Renal cortical epithelial cell (primary cell): ENCODE results near the gene MYOF. TPM values are rescaled to one million over a fixed set of nuclear protein-coding genes. Genes with fewer than 3 reads are reported as not detected.
"Not testable (repeated sequence)": the region's sequence is repeated elsewhere in the genome, so short reads cannot be mapped to it uniquely, and the experiment has no call there.

ENCODE experiments used
- DNase-seq: peaks from one replicate; pipeline ENCODE4 v3.0.0-alpha.2; 2011; ENCODE audit warnings: low read depth
- total RNA-seq: library from RNA; depleted of rRNA; stranded (reverse); fragments of >200 nt; gene quantifications from 2 replicates; pipeline ENCODE4 v1.2.3, GENCODE V29; 2014

MYOF gene
- total RNA-seq, 1 donor from 2014 or later = 607 TPM

DNA sequence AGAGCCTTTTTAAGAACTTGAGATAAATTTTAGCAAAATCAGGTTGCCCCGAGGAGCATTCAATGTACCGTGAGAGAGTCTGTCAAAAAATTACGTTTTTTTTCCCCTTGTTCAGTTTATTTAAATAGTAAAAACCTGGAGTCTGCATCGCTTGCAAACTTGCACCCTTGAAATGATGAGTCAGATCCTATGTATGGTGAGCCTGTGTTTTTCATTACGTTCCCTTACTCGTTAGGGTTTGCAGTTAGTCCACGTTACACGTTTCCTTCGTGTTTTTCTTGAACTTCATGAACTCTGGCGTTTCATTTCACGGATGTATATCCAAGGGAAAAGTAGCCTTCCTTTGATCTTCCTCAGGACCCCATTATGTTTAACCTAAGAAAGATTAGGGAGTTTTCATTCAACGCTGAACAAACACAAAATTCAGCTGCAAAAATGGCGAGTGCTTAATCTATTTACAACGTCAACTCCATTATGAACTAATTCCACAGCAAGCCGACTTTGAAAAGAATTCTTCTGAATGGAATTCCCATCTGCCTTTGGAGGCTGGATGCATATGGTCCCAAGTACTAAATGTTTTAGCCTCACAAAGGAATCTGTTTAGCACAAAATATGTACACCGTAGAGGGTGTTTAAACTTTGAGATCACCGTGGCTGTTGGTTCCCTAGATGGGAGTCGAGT lies 182.4 kb downstream of the MYOF start:
- DNase-seq = no peak

DNA sequence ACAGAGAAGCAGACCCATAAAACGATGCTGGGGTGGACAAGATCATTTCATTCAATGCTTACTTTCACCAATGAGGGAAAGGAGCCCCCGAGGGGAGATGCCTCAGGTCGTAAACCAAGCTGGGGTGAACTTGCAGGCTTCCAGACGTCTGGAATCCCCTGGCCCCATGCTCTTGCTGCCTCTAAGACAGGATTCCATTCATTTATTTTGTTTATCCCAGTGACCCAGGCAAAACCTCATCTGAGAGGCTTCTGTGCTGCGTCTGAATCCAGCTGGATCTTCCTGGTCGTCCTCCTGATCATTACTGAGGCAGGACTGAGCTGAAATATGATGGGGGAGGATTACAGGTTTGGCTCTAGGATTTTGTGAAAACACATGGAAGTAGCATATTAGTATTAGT lies 182.9 kb downstream of the MYOF start:
- no peak for DNase-seq

DNA sequence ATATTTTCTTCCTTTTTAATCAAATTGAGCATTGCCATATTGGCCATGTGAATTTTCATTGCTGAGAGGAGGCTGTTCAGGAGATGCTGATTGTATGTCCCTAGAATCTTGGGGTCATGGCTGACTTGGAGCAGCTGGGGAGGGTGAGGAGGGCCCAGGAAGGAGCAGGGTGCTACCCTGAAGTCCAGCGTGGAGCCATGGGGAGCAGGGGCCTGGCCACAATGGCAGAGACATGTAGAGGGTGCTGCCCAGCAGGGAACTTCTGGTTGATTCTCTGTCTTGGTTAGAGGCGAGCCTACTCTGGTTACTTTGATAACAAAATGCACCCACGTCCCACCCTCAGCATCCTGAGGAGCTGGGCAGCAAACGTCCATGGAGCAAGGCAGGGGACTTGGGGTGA lies 186.0 kb downstream of the MYOF start:
- no peak for DNase-seq

DNA sequence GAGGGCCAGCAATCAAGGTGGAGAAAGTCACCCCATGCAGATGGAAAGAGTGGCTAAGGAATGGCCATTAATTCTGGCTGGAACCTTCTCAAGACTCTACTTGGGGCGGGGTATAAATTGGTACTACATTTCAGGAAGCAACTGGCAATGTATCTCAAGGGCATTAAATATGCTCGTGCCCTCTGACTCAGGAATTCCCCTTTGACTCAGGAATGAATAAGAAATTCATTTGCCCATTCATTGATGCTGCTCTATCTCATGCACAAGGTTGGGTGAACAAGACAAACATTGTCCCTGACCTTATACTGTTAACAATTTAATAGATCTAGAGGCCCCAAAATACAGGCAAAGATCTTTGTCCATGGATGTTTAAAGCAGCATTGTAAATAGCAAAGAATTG lies 188.1 kb downstream of the MYOF start:
- DNase-seq = peak; percentile 54

- DNase-seq = no peak
Measured at GRCh38 chr10:93290661-93291354, 191.3 kb downstream of the MYOF start.

DNA sequence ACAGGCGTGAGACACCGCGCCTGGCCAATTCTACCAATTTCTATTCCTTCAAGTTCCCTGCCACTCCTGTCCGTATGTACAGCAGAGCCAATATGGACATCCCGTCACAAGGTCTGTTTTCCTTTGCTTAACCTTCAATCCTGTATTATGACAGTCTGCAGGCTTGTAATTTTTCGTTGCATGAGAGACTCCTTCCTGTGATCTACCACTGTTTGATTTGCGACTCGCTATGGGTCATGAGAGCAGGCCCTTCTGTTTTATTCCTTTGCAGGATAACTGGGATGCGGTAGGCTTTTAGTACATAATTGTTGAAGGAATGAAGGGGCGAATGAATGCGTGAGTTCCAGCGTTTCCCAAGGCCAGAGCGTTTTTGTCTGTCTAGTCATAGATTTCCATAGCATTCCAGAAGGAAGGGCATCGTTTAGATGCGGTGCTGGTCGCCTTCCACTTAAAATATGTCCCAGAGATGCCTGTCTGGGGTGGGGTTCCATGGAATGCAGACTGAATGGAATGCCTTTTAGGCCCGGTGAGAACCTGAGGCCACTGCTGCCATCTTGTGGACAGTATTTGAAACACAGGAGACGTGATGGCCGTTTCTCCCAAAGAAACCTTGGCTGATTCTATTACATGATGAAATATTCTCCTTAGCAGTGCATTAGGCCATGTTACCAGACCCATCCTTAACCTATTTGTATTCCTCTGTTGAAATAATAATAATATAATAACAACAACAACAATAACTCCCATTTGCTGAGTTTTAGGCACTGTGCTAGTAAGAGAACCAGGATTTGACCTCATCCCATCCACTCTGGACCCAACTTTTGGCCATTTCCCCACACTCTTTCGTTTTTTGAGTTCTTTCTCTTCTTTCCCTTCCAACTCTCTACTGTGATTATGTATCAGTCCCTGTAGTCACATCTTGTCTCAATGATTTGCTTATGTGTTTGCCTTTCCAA lies 193.2 kb downstream of the MYOF start:
- peak; percentile 89 for DNase-seq

DNA sequence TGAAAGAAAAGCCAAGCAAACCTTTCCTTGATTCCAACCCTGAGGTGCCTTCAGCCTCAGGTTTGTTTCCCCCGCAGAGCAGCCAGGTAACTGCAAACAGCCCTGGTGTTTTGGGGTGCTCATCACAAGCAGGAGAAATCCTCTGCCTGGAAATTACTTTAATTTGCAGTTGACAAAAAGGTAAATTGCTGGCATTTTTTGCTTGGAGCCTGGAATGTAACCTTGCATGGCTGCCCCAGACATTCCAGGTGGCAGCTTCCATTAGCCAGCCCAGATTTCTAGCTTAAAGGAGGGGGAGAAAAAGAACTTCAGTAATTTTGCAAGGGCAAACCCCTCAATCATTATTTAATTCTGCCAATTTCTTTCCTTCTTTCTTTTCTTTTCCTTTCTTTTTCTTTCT lies 194.4 kb downstream of the MYOF start:
- peak; percentile 28 for DNase-seq

GRCh38 chr10:93284246-93284645 lies 197.9 kb downstream of the MYOF start:
- DNase-seq = not testable (repeated sequence)

DNA sequence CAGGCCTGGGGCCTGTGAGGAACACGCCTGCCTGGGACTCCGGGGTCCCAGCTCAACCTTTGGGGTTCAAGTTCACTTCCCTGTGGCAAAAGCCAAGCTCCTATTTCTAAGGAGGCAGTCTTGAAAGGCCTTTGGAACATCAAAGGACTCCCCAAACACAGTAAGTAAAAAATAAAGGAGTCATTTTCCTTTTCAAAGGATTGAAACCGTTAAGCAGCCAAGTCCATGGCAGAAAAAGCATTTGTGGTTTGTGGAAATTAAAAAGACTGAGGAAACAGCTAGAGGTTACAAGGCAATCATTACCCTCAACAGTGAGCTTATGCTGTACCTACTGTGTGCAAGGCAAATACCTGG lies 200.8 kb downstream of the MYOF start:
- no peak for DNase-seq

DNA sequence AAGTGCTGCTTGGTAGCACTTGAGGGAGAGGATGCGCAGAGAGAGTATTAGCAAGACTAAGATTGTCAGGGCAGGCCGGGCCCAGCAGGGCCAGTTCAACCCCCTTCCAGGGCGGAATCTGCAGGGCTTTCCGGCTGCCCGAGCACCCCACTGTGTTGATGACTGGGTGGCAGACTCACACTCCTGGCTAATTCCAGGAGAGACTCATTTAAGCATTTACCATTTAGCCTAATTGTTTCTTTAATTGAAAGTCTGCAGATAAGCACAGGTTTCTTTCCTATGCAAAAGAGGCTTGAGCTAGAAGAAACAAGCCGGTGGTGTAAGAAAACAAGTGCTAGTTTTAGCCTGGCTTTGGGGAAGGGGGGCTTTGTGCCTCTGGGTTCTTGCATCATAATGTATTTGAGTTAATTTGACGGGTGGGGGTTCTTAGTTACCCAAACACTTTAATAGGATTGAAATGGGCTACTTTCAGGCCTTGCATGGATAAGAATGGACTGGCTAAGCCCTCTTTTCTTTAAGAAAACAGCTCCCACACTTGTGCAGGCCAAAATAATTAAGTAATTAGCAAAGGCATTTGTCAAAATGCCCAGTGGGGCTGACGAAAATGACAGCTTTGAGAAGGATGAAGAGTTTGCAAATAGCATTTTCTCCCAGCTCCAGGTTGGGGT lies 201.3 kb downstream of the MYOF start:
- no peak for DNase-seq

DNA sequence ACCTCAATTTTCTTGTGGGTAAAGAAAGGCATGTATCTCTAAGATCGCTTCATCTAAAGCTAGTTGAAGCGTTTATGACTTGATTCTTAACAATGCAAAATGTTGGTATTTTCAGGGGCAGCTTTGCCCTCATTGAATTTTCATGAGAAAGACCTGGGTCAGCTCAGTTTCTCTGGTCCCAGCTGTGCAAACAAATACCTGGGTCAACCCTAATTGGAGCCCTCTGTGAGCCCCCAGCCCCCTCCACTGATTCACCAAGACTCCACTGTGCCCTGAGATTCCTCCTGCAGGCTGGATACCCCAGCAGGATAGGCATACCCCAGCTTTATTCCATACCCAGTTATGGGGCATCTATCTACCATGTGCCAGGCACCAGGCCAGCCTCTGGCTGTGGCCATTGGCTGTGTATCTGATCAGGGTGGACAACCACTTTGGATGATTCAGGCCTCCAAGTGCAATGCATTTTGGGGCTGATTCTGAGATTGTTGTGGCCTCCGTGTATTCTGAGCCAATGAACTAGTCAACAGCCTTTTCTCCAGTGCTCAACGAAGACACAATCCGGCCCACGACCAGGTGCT lies 201.9 kb downstream of the MYOF start:
- no peak for DNase-seq

GRCh38 chr10:93277360-93277759 lies 204.8 kb downstream of the MYOF start:
- peak; percentile 9 for DNase-seq

DNA sequence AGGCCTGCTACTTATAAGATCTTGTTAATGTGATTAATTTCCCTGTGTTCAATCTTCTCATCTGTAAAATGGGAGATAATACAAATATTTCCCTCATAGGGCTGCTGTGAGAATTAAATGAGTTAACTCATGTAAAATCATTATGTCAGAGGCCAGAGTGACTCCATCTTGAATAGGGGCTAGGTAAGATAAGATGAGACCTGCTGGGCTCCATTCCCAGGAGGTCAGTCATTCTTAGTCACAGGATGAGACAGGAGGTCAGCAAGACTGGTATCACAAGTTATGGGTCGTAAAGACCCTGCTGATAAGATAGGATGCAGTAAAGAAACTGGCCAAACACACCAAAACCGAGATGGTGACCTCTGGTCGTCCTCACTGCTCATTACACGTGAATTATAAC lies 207.7 kb downstream of the MYOF start:
- DNase-seq = no peak

GRCh38 chr10:93272884-93273675 lies 209.1 kb downstream of the MYOF start:
- no peak for DNase-seq

DNA sequence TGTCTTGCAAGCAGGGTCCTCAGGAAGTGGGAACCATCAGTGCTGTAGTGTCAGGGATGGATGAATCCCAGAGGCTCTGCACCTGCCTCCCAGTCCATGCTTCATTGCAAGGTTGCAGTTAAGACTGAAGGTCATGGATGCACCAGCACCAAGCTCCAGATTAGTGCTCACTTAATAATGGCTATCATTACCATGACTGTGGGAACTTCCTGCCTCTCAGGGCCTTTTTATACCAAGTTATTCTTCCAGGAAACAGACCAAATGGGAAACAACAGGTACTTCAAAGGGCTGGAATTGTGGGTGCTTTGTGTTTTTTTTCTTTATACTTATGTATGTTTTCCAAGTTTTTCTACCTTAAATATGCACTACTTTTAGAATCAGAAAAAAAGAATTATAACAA lies 210.8 kb downstream of the MYOF start:
- DNase-seq = no peak

DNA sequence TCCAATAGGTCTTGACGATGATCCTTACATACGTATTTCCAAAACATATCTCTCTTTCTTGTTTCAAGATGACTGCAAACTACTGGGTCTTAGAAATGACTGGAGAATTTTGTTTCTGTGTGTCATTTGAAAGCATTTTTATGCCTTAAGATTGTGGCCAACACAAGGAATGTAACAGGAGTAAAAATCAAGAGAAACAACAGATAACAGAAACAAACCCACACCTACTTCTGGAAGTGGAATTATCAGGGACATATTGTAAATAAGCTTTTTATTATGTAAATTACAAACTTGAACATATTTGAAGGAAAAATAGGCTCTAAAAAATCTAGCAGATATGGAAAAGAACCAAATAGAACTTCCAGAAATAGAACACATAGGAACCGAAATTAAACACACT lies 212.9 kb downstream of the MYOF start:
- no peak for DNase-seq

DNA sequence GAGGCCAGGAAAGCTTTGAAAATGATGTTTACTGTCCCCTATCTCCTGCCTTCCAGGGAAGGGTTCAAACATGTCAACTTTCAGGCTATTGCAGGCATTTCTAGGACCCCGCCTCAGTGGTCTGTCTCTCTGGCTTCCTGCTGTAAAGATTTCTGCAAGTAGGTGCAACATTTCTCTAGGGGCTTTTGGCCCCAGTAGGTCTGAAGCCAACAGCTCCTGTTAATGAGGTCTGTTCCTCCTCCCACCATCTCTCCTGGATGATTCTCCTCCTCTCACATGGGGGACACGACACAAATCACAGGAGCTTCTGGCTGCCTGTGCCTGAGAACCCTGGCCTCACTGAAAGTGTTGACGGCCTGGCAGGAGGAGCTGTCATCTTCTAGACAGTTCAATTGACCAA lies 214.1 kb downstream of the MYOF start:
- DNase-seq = no peak

- DNase-seq = no peak
Measured at GRCh38 chr10:93267521-93267920, 214.6 kb downstream of the MYOF start.

GRCh38 chr10:93266858-93267257 lies 215.3 kb downstream of the MYOF start:
- DNase-seq = no peak

GRCh38 chr10:93261961-93262610 lies 220.0 kb downstream of the MYOF start:
- DNase-seq = peak; percentile 36
